Lower leg skin (tissue), 4 donors: ENCODE data around the gene FLYWCH1. TPM values are rescaled to one million over a fixed set of nuclear protein-coding genes. Genes with fewer than 3 reads are reported as not detected.
A peak's percentile ranks its signal among the peaks of the same experiment; 100 is the strongest.

Source experiments
- DNase-seq, 2 donors: peaks; one replicate each; pipeline ENCODE4 v3.0.0-alpha.2; 2019; ENCODE audit warnings: low spot score in 2 of 2
- H3K4me3 ChIP-seq: fragments of 200-600 bp; sonication (generic); 2 replicates; pipeline ENCODE4 v1.5.1; 2017; ENCODE audit warnings: mild to moderate bottlenecking, low read depth; ENCODE audit not compliant: poor library complexity, severe bottlenecking
- POLR2A ChIP-seq, 2 donors: fragments of 450-650 bp; IDR thresholded peaks; one replicate each; pipeline ENCODE4 v1.6.1; 2016 to 2017; ENCODE audit warnings: antibody characterized with exemption in 2 of 2, mild to moderate bottlenecking in 1 of 2, moderate library complexity in 1 of 2
- WGBS, 2 donors: methylation state at CpG; one replicate each; pipeline ENCODE4 v1.1.5; 2018; 5-methylcytosine and 5-hydroxymethylcytosine counted together
- intact Hi-C: fragments of 100-400 bp; cut with DNase I; formaldehyde crosslinking; loops from one replicate; pipeline ENCODE4 v1.15.0; 2023; ENCODE audit warnings: low total_unique reads
- total RNA-seq, 4 donors: library from RNA; depleted of rRNA; stranded (reverse); fragments of >200 nt; gene quantifications; one replicate each; pipeline ENCODE4 v1.1.0, GENCODE V29; 2016
- TF ChIP-seq, protein P1 (sequence below), 3 donors: fragments of 450-650 bp; IDR thresholded peaks; one replicate each; pipeline ENCODE4 v1.5.1; 2016; ENCODE audit warnings: antibody characterized with exemption in 3 of 3, mild to moderate bottlenecking in 3 of 3, moderate library complexity in 2 of 3

FLYWCH1 gene
- total RNA-seq, 4 donors from 2014 or later: 36.9 to 61.4 (median 46.0) TPM

DNA sequence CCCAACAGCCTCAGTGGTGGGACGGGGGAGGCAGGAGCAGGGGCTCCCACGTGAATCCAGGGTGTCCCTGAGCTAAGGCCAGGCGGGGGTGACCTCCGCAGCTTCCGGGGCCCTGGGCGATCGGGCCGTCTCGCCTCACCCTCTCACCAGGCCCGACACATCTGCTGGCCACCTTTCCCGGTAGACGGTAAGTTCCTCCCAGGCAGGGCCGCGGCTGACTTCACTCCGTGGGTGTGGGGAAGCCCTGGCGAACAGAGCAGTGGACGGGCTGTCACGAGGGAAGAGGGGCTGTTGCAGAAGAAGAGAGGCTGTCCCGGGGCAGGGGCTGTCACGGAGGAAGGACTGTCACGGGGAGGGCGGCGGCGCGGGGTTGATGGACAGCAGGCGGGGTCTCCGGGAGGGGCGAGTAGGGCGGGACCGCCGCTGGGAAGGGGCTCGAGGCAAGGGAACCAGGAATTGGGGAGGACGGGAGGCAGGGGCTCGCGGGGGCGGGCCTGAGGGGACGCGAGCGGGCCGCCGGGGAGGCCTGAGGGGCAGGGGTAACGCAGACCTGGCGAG is 68.0 kb downstream of the FLYWCH1 start:
- 2 to 7% methylated on average over 33 to 39 of the region's 43 CpGs for WGBS, 2 donors
- intact Hi-C loops: no loop called here
- no peak for DNase-seq
- TF ChIP-seq, protein P1, sequence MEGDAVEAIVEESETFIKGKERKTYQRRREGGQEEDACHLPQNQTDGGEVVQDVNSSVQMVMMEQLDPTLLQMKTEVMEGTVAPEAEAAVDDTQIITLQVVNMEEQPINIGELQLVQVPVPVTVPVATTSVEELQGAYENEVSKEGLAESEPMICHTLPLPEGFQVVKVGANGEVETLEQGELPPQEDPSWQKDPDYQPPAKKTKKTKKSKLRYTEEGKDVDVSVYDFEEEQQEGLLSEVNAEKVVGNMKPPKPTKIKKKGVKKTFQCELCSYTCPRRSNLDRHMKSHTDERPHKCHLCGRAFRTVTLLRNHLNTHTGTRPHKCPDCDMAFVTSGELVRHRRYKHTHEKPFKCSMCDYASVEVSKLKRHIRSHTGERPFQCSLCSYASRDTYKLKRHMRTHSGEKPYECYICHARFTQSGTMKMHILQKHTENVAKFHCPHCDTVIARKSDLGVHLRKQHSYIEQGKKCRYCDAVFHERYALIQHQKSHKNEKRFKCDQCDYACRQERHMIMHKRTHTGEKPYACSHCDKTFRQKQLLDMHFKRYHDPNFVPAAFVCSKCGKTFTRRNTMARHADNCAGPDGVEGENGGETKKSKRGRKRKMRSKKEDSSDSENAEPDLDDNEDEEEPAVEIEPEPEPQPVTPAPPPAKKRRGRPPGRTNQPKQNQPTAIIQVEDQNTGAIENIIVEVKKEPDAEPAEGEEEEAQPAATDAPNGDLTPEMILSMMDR (IDR thresholded peaks at IDR 0.05): no peak
- TF ChIP-seq POLR2A (IDR thresholded peaks at IDR 0.05): no peak
- no peak overlapping the region for H3K4me3 ChIP-seq

DNA sequence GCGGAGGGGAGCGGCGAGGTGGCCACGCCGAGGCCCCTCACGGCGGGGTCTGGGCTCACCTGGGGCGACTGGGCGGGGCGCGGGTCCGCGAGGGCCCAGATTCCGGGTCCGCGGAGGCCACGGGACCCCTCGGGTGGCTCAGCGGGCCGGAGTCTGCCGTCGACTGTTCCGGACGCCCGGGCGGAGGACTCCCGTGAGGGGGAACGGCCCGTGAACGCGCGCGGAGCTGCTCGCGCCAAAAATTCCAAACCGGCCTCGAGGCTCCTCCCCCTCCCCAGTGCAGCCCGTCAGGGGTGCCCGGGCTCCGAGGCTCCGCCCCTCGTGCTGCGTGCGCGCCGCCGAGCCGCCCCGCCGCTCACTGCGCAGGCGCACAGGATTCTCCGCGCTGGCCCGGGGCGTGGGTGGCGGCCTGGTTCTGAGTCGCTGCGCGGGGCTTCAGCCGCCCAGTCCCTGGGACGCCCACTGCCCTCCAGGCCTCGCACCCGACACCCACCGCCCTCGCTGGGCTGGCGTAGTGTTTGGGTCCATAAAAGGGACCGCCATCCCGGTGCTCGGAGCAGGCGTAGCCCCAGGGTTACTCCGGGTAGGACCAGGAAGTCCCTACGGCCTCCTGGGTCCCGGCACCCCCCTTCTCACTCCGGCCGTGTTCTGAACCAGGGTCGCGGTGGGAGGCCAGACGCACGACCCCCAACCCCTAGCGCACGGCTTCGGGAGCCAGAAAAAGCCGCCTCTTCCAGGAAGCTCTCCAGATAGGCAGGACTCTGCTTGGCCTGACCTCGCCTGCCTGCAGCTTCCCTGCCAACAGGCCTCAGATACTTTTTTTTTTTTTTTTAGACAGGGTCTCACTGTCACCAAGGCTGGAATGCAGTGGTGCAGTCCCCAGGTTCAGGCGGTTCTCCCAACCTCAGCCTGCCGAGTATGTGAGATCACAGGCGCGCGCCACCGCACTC is 68.8 kb downstream of the FLYWCH1 start, which contains the start of gene PKMYT1:
TSS of gene PKMYT1 (minus strand) at position 220 of the 950 bp plus-strand sequence. CDS start 789 bp downstream, outside the sequence.
- peak; percentile 84 to 98 for DNase-seq
- WGBS, 2 donors: 7 to 11% methylated on average over 55 to 78 of the region's 91 CpGs
- H3K4me3 ChIP-seq: peak within 1 kb of the TSS; percentile 66
- peak in 1 of 2 donors; percentile 57 for TF ChIP-seq POLR2A (IDR thresholded peaks at IDR 0.05)
- TF ChIP-seq, protein P1 (IDR thresholded peaks at IDR 0.05): no peak
- intact Hi-C loops: no loop called here

DNA sequence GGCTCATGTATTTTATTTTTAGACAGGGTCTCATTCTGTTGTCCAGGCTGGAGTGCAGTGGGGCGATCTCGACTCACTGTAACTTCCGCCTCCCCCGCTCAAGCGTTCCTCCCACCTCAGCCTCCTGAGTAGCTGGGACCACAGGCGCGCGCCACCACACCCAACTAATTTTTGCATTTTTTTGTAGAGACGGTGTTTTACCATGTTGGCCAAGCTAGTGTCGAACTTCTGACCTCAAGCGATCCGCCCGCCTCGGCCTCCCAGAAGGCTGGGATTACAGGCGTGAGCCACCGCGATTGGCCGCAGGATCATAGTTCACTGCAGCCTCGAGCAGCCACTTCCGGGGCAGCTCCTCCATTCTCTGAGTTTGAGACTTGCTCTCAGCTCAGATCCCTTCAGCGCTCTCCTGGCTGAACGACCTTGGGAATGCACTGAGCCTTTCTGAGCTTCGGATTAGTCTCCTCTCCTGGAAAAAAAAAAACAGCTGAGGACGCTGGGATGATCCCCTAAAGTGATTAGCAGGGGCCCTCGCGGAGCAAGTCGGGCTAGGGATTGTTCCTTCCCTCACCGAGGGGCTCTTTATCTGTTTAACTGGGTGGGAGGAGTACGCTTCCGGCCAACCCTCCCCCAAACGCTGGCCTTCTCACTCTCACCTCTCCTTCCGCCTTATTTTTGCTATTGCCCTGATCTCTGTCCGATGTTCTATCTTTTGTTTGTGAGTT is 69.6 kb downstream of the FLYWCH1 start:
- no peak for DNase-seq

DNA sequence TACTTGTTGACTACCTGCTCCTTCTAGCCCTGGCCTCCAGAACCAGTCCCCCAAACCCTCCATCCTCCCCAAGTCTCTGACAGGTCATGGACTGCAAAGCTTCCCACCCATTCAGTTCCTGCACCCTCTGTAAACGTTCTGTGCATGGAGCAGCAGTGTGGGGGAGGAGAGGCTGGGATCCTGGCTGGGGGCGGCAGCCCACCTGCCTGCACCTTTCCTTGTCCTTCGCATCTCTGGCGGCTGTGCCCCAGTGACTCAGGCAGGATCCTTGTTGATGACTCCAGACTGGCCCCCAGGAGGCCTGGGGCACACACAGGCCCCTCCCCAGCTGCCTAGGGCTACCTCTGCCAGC is 70.1 kb downstream of the FLYWCH1 start:
- 73 to 74% methylated on average over 4 of the region's 4 CpGs for WGBS, 2 donors
- TF ChIP-seq, protein P1 (IDR thresholded peaks at IDR 0.05): no peak
- TF ChIP-seq POLR2A (IDR thresholded peaks at IDR 0.05): no peak
- no peak overlapping the region for H3K4me3 ChIP-seq
- no peak for DNase-seq
- intact Hi-C loops: no loop called here

More for the DNA sequence above, 69.6 kb downstream of the FLYWCH1 start:
- TF ChIP-seq POLR2A (IDR thresholded peaks at IDR 0.05): no peak
- TF ChIP-seq, protein P1 (IDR thresholded peaks at IDR 0.05): no peak
- intact Hi-C loops: no loop called here
- WGBS, 2 donors: 66 to 69% methylated on average over 33 of the region's 33 CpGs
- no peak overlapping the region for H3K4me3 ChIP-seq

DNA sequence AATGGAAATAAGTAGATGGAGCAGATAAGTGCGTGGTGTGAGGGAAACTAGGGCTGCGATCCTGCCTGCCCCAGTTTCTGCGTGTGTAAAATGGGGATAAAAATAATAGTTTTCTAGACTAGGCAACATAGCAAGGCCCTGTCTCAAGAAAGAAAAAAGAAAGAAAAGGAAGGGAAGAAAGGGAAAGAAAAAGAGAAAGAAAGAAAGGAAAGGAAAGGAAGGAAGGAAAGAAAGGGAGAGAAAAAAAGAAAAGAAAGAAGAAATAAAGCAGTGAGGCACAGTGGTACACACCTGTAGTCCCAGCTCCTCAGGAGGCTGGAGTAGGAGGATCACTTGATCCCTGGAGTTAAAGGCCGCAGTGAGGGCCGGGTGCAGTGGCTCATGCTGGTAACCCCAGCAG is 70.7 kb downstream of the FLYWCH1 start:
- intact Hi-C loops: no loop called here
- no peak for DNase-seq
- 75 to 76% methylated on average over 5 of the region's 5 CpGs for WGBS, 2 donors
- TF ChIP-seq POLR2A (IDR thresholded peaks at IDR 0.05): no peak
- TF ChIP-seq, protein P1 (IDR thresholded peaks at IDR 0.05): no peak
- H3K4me3 ChIP-seq: no peak overlapping the region
